HepG2 (cell line): Measurements from ENCODE around the gene CSTF3. TPM values are rescaled to one million over a fixed set of nuclear protein-coding genes. Genes with fewer than 3 reads are reported as not detected.
"Not testable (repeated sequence)": the region's sequence is repeated elsewhere in the genome, so short reads cannot be mapped to it uniquely, and the experiment has no call there.

Experiments used
- ATAC-seq: fragments of 200-7000 bp; cut with Tn5 transposase; 3 replicates; pipeline ENCODE4 v1.9.1; 2020; ENCODE audit warnings: mild to moderate bottlenecking, moderate library complexity
- BruUV-seq: library from RNA; stranded (reverse); fragments of 400-500 nt; replicated peaks from 2 replicates; lab custom pipeline; 2021; lab: Mats Ljungman, UMichigan
- CTCF ChIA-PET: fragments of 300-600 bp; formaldehyde crosslinking; extraction: SDS; loops from one replicate; lab custom pipeline; 2021; ENCODE audit warnings: low total read pairs, inconsistent platforms, low intra/inter-chr PET ratio; lab: Yijun Ruan, JAX
- POLR2A ChIA-PET: fragments of 350-600 bp; sonication (Branson Sonifier 250); formaldehyde crosslinking; loops from one replicate; lab custom pipeline; 2020; ENCODE audit warnings: antibody characterized with exemption, inconsistent platforms; lab: Yijun Ruan, JAX
- DNase-seq: peaks from one replicate; pipeline ENCODE4 v3.0.0-alpha.2; 2015; ENCODE audit warnings: low spot score
- FAIRE-seq: peaks from 3 replicates; lab custom pipeline; 2011; peaks lifted over from hg19 to GRCh38; lab: Jason Lieb, UNC
- H2AFZ ChIP-seq: one replicate; pipeline ENCODE4 v1.6.1; 2011; ENCODE audit warnings: low read length, inconsistent platforms
- H3K27ac ChIP-seq: fragments of 300-600 bp; 3 replicates; pipeline ENCODE4 v1.8.0; 2011; ENCODE audit warnings: mixed run types, mild to moderate bottlenecking, mixed read lengths, low read length, inconsistent platforms; ENCODE audit not compliant: insufficient read depth; ENCODE audit errors: extremely low read length
- H3K27me3 ChIP-seq, 2 experiments: fragments of 200-600 bp in 1 of 2; 2 replicates in 1 of 2; 3 replicates in 1 of 2; pipeline versions ENCODE4 v1.6.0 to v1.8.0; 2011; ENCODE audit warnings: low read length in 2 of 2, mild to moderate bottlenecking in 2 of 2, moderate library complexity in 2 of 2, inconsistent platforms in 1 of 2; ENCODE audit not compliant: insufficient read depth in 2 of 2, control insufficient read depth in 1 of 2
- H3K36me3 ChIP-seq, 2 experiments: fragments of 200-600 bp in 1 of 2; replicated peaks in 1 of 2; 2 replicates in 1 of 2; 3 replicates in 1 of 2; pipeline versions ENCODE4 v1.5.1 to v1.8.0; 2011; ENCODE audit warnings: low read length in 2 of 2, inconsistent platforms in 1 of 2; ENCODE audit not compliant: insufficient read depth in 2 of 2, control insufficient read depth in 1 of 2
- H3K4me1 ChIP-seq: 2 replicates; pipeline ENCODE4 v1.5.1; 2012; ENCODE audit warnings: low read length, inconsistent platforms; ENCODE audit not compliant: insufficient read depth
- H3K4me2 ChIP-seq: 2 replicates; pipeline ENCODE4 v1.6.0; 2011; ENCODE audit warnings: low read depth, low read length, inconsistent platforms
- H3K4me3 ChIP-seq, 3 experiments: fragments of 200-600 bp in 1 of 3; sonication (generic), shearing (Covaris generic) in 1 of 3; replicated peaks in 1 of 3; 2 replicates each; pipeline ENCODE4 v1.5.1; 2011 to 2016; ENCODE audit warnings: low read length in 3 of 3, inconsistent platforms in 2 of 3, low read depth in 2 of 3, mild to moderate bottlenecking in 2 of 3, control low read depth in 1 of 3, mixed read lengths in 1 of 3; ENCODE audit not compliant: insufficient read depth in 1 of 3
- H3K79me2 ChIP-seq: one replicate; pipeline ENCODE4 v1.6.1; 2011; ENCODE audit warnings: low read length, inconsistent platforms; ENCODE audit not compliant: insufficient read depth
- H3K9ac ChIP-seq: 2 replicates; pipeline ENCODE4 v1.6.0; 2011; ENCODE audit warnings: mild to moderate bottlenecking, low read depth, low read length, inconsistent platforms; ENCODE audit not compliant: insufficient read depth
- H3K9me3 ChIP-seq: 2 replicates; pipeline ENCODE4 v1.5.1; 2012; ENCODE audit warnings: mild to moderate bottlenecking, low read length
- H4K20me1 ChIP-seq: 2 replicates; pipeline ENCODE4 v1.6.0; 2011; ENCODE audit warnings: inconsistent platforms, mild to moderate bottlenecking, low read length, moderate library complexity; ENCODE audit not compliant: insufficient read depth
- HMG20B ChIP-seq: conservative IDR thresholded peaks from 2 replicates; pipeline ENCODE4 v1.6.1; 2016; ENCODE audit warnings: missing genetic modification reagents, missing compliant biosample characterization
- HOXA7 ChIP-seq: sonication (generic); formaldehyde crosslinking; IDR thresholded peaks from 2 replicates; pipeline ENCODE4 v1.8.1; 2022; ENCODE audit warnings: mild to moderate bottlenecking, missing genetic modification reagents, moderate library complexity
- MXD1 ChIP-seq: sonication (generic); formaldehyde crosslinking; IDR thresholded peaks from 2 replicates; pipeline ENCODE4 v1.4.0; 2020; ENCODE audit warnings: mild to moderate bottlenecking, missing genetic modification reagents
- MYNN ChIP-seq: sonication (generic); formaldehyde crosslinking; IDR thresholded peaks from 2 replicates; pipeline ENCODE4 v1.4.0; 2020; ENCODE audit warnings: mild to moderate bottlenecking, low read depth, missing genetic modification reagents
- NFKB2 ChIP-seq: sonication (generic); formaldehyde crosslinking; IDR thresholded peaks from 2 replicates; pipeline ENCODE4 v1.4.0; 2020; ENCODE audit warnings: missing genetic modification reagents, borderline replicate concordance
- PBX2 ChIP-seq: IDR thresholded peaks from 2 replicates; pipeline ENCODE4 v1.6.1; 2016; ENCODE audit warnings: control low read depth
- TCF12 ChIP-seq, 2 experiments: fragments of 450-650 bp in 1 of 2; sonication (generic) in 1 of 2; formaldehyde crosslinking in 1 of 2; IDR thresholded peaks; 2 replicates each; pipeline versions ENCODE4 v1.6.1 to v1.8.0; 2017 to 2022; ENCODE audit warnings: antibody characterized with exemption in 1 of 2, mild to moderate bottlenecking in 1 of 2, missing genetic modification reagents in 1 of 2, moderate library complexity in 1 of 2
- ZNF232 ChIP-seq: sonication (generic); formaldehyde crosslinking; IDR thresholded peaks from 2 replicates; pipeline ENCODE4 v1.4.0; 2020; ENCODE audit warnings: missing genetic modification reagents, borderline replicate concordance
- ZNF24 ChIP-seq: fragments of 450-650 bp; IDR thresholded peaks from 2 replicates; pipeline ENCODE4 v1.6.1; 2017; ENCODE audit warnings: antibody characterized with exemption, mild to moderate bottlenecking
- ZNF644 ChIP-seq: IDR thresholded peaks from 2 replicates; pipeline ENCODE4 v1.6.1; 2016; ENCODE audit warnings: low read depth
- WGBS: methylation state at CpG from one replicate; pipeline ENCODE4 v1.1.6; 2017; ENCODE audit warnings: low lambda C conversion rate; 5-methylcytosine and 5-hydroxymethylcytosine counted together
- in situ Hi-C: cut with HindIII; loops from 2 replicates; pipeline ENCODE4 v1.10.0; 2017; ENCODE audit warnings: low pct_unique_long_range_greater_than_20kb; ENCODE audit not compliant: extremely low pct_ligation_motif_present
- intact Hi-C: fragments of 100-400 bp; cut with micrococcal nuclease; formaldehyde crosslinking; loops from one replicate; pipeline ENCODE4 v1.10.0; 2022; ENCODE audit not compliant: unreplicated experiment
- polyA plus RNA-seq, 8 experiments: library from polyadenylated mRNA; depleted of rRNA in 3 of 8; stranded (reverse) in 7 of 8; unstranded in 1 of 8; fragments of >200 nt; fragmentation: Illumina TruSeq in 4 of 8; extraction: Trizol in 4 of 8; gene quantifications; 2 replicates each; pipeline versions ENCODE4 v1.2.1 to v1.2.3, GENCODE V29; 2011 to 2016; ENCODE audit warnings: low read depth in 4 of 8, missing spikeins in 1 of 8, mixed read lengths in 1 of 8; ENCODE audit not compliant: insufficient read depth in 1 of 8
- total RNA-seq, 5 experiments: library from RNA; depleted of rRNA; stranded (reverse); fragments of >200 nt; fragmentation: Illumina TruSeq; extraction: Trizol; gene quantifications; 2 replicates each; pipeline ENCODE4 v1.2.3, GENCODE V29; 2016; ENCODE audit warnings: low read depth in 1 of 5

CSTF3 gene
- total and polyA plus RNA-seq, 2 of the 13 experiments (the other 11 are each of a cell fraction or from before 2014, with no cell fraction given) = 21.5 to 43.6 TPM

- TF ChIP-seq MYNN (no peak), NFKB2 (CRISPR knock-in tag) (no peak), ZNF232 (CRISPR knock-in tag) (no peak), TCF12 (IDR thresholded peaks at IDR 0.05) (no peak), TCF12 (CRISPR knock-in tag; IDR thresholded peaks at IDR 0.05) (no peak), MXD1 (CRISPR knock-in tag) (no peak), HOXA7 (CRISPR knock-in tag) (no peak), ZNF24 (no peak)
These were observed 35.7 kb downstream of the CSTF3 start (continued) for GRCh38 chr11:33125611-33126010.

- no peak overlapping the region for H3K9ac ChIP-seq
- in situ Hi-C loops (no loop called here), intact Hi-C loops (no loop called here)
- no peaks in the 10 kb centered on the region for H3K79me2 ChIP-seq
- no peak overlapping the region for H3K4me3 ChIP-seq
- DNase-seq (no peak), FAIRE-seq (no peak), ATAC-seq (no peak)
- H2AFZ ChIP-seq = no peak overlapping the region
- H3K4me1 ChIP-seq = no peaks in the 10 kb centered on the region
- H3K4me2 ChIP-seq = no peak overlapping the region
- no peaks in the 10 kb centered on the region for H3K9me3 ChIP-seq
- no TSS peak for BruUV-seq
- ChIA-PET POLR2A (interaction anchor here (1.1 kb wide), 1 partner anchor 567 kb away, joined by 3 read pairs; no protein-coding TSS in a partner anchor), CTCF (no interaction called here)
- H3K27me3 ChIP-seq = no peaks in the 10 kb centered on the region
- H3K27ac ChIP-seq = no peak overlapping the region
- TF ChIP-seq PBX2 = no peak
- TF ChIP-seq ZNF644 = no peak
- no peak for TF ChIP-seq HMG20B (CRISPR knock-in tag)
- no peaks in the 10 kb centered on the region; a peak in 2 of 5 replicates for H3K36me3 ChIP-seq
- no peaks in the 10 kb centered on the region for H4K20me1 ChIP-seq
- 97% methylated on average over 2 of the region's 2 CpGs for WGBS
These were observed 36.3 kb downstream of the CSTF3 start for GRCh38 chr11:33125025-33125424.

GRCh38 chr11:33122696-33123095 is 38.6 kb downstream of the CSTF3 start:
- CTCF ChIA-PET, H3K79me2 ChIP-seq, H3K4me3 ChIP-seq, H4K20me1 ChIP-seq, H3K9me3 ChIP-seq, in situ Hi-C loops, DNase-seq, FAIRE-seq, H3K4me2 ChIP-seq, BruUV-seq, H3K4me1 ChIP-seq, H3K27me3 ChIP-seq, H3K36me3 ChIP-seq, ATAC-seq, H2AFZ ChIP-seq, H3K27ac ChIP-seq, POLR2A ChIA-PET, intact Hi-C loops, H3K9ac ChIP-seq: not testable (repeated sequence)
- WGBS = 100% methylated on average over 1 of the region's 1 CpG
